SK-N-SH (cell line): Measurements from ENCODE around the gene GNB5. TPM values are rescaled to one million over a fixed set of nuclear protein-coding genes. Genes with fewer than 3 reads are reported as not detected.

Experiments used
- CTCF ChIA-PET: fragments of 300-600, 350-600 bp; formaldehyde crosslinking; extraction: SDS; loops from one replicate; lab custom pipeline; 2021; lab: Yijun Ruan, JAX
- POLR2A ChIA-PET: fragments of 350-600 bp; sonication (Branson Sonifier 250); formaldehyde crosslinking; extraction: SDS; loops from one replicate; lab custom pipeline; 2020; ENCODE audit warnings: antibody characterized with exemption, inconsistent platforms; lab: Yijun Ruan, JAX
- DNase-seq: peaks from one replicate; pipeline ENCODE4 v3.0.0; 2012
- H2AFZ ChIP-seq: fragments of 200-600 bp; sonication (generic); 2 replicates; pipeline ENCODE4 v1.8.1; 2016; ENCODE audit warnings: antibody characterized with exemption, mild to moderate bottlenecking, low read depth
- H3F3A ChIP-seq: fragments of 200-600 bp; sonication (generic); replicated peaks from 2 replicates; pipeline ENCODE3; 2016; ENCODE audit warnings: antibody characterized with exemption, mild to moderate bottlenecking; ENCODE audit not compliant: insufficient read depth
- H3K27ac ChIP-seq, 2 experiments: fragments of 200-500 bp in 1 of 2; fragments of 200-600 bp in 1 of 2; sonication (Bioruptor generic) in 1 of 2; sonication (generic), shearing (Covaris generic) in 1 of 2; 2 replicates each; pipeline versions ENCODE4 v1.5.1 to v1.6.1; 2014 to 2016; ENCODE audit warnings: low read depth in 2 of 2, inconsistent platforms in 1 of 2, low read length in 1 of 2, mild to moderate bottlenecking in 1 of 2, mixed read lengths in 1 of 2
- H3K27me3 ChIP-seq: fragments of 200-600 bp; sonication (generic), shearing (Covaris generic); 2 replicates; pipeline ENCODE4 v1.6.1; 2016; ENCODE audit warnings: mixed run types; ENCODE audit not compliant: insufficient read depth
- H3K36me3 ChIP-seq, 2 experiments: fragments of 200-500 bp in 1 of 2; fragments of 200-600 bp in 1 of 2; sonication (Bioruptor generic) in 1 of 2; sonication (generic) in 1 of 2; replicated peaks in 1 of 2; 2 replicates each; pipeline versions ENCODE3 to v1.5.1; 2014 to 2016; ENCODE audit warnings: low read length in 1 of 2, mild to moderate bottlenecking in 1 of 2; ENCODE audit not compliant: insufficient read depth in 2 of 2, control insufficient read depth in 1 of 2
- H3K4me1 ChIP-seq, 2 experiments: fragments of 200-500 bp in 1 of 2; fragments of 200-600 bp in 1 of 2; sonication (Bioruptor generic) in 1 of 2; sonication (generic), shearing (Covaris generic) in 1 of 2; 2 replicates each; pipeline versions ENCODE4 v1.5.1 to v1.6.1; 2014 to 2016; ENCODE audit warnings: low read depth in 1 of 2, low read length in 1 of 2, mixed run types in 1 of 2; ENCODE audit not compliant: insufficient read depth in 2 of 2, control insufficient read depth in 1 of 2
- H3K4me2 ChIP-seq: fragments of 200-600 bp; sonication (generic), shearing (Covaris generic); 2 replicates; pipeline ENCODE4 v1.6.1; 2017; ENCODE audit warnings: mixed run types
- H3K4me3 ChIP-seq, 2 experiments: fragments of 200-500 bp in 1 of 2; fragments of 200-600 bp in 1 of 2; sonication (Bioruptor generic) in 1 of 2; sonication (generic), shearing (Covaris generic) in 1 of 2; 2 replicates each; pipeline versions ENCODE4 v1.5.1 to v1.8.1; 2014 to 2016; ENCODE audit warnings: low read depth in 2 of 2, inconsistent platforms in 1 of 2, low read length in 1 of 2, mild to moderate bottlenecking in 1 of 2, mixed read lengths in 1 of 2, moderate library complexity in 1 of 2
- H3K79me2 ChIP-seq: fragments of 200-600 bp; sonication (generic); 2 replicates; pipeline ENCODE4 v1.8.1; 2017; ENCODE audit warnings: mild to moderate bottlenecking; ENCODE audit not compliant: insufficient read depth
- H3K9ac ChIP-seq: fragments of 200-600 bp; sonication (generic); 2 replicates; pipeline ENCODE4 v1.6.1; 2017; ENCODE audit warnings: mixed run types
- H3K9me2 ChIP-seq: fragments of 200-600 bp; sonication (generic); 2 replicates; pipeline ENCODE4 v1.6.1; 2017; ENCODE audit warnings: mixed run types
- H3K9me3 ChIP-seq: fragments of 200-600 bp; sonication (generic); 2 replicates; pipeline ENCODE4 v1.6.1; 2017; ENCODE audit warnings: mixed run types, mild to moderate bottlenecking, moderate library complexity
- H4K20me1 ChIP-seq: fragments of 200-600 bp; sonication (generic); 2 replicates; pipeline ENCODE4 v1.6.1; 2017; ENCODE audit warnings: mild to moderate bottlenecking, mixed run types; ENCODE audit not compliant: insufficient read depth
- CTCF ChIP-seq: fragments of 200-600 bp; sonication (generic); IDR thresholded peaks from 2 replicates; pipeline ENCODE4 v1.6.1; 2017; ENCODE audit warnings: antibody characterized with exemption, mild to moderate bottlenecking, moderate library complexity
- FOXM1 ChIP-seq: IDR thresholded peaks from 2 replicates; pipeline ENCODE4 v1.4.0; 2012; ENCODE audit warnings: low read depth, mild to moderate bottlenecking
- JUND ChIP-seq: IDR thresholded peaks from 2 replicates; pipeline ENCODE4 v1.4.0; 2012
- MAX ChIP-seq: IDR thresholded peaks from 2 replicates; pipeline ENCODE4 v1.4.0; 2012; ENCODE audit warnings: low read depth
- MEF2A ChIP-seq: IDR thresholded peaks from 2 replicates; pipeline ENCODE4 v1.4.0; 2012; ENCODE audit warnings: low read depth, borderline replicate concordance
- MXI1 ChIP-seq: IDR thresholded peaks from 2 replicates; pipeline ENCODE4 v1.6.1; 2012; ENCODE audit warnings: mild to moderate bottlenecking, low read depth, low read length, improper control_type of control experiment
- NFIC ChIP-seq: IDR thresholded peaks from 2 replicates; pipeline ENCODE4 v1.4.0; 2012; ENCODE audit warnings: borderline replicate concordance
- PBX3 ChIP-seq: IDR thresholded peaks from 2 replicates; pipeline ENCODE4; 2012
- RAD21 ChIP-seq: IDR thresholded peaks from 2 replicates; pipeline ENCODE4 v1.6.1; 2012; ENCODE audit warnings: mild to moderate bottlenecking, low read length
- REST ChIP-seq: IDR thresholded peaks from 2 replicates; pipeline ENCODE4 v1.6.1; 2012; ENCODE audit warnings: mild to moderate bottlenecking, low read depth, low read length, moderate library complexity
- RFX5 ChIP-seq: IDR thresholded peaks from 2 replicates; pipeline ENCODE4 v1.6.1; 2012; ENCODE audit warnings: mild to moderate bottlenecking, improper control_type of control experiment, low read length
- TEAD4 ChIP-seq: IDR thresholded peaks from 2 replicates; pipeline ENCODE4 v1.4.0; 2012; ENCODE audit warnings: mild to moderate bottlenecking, borderline replicate concordance; ENCODE audit not compliant: insufficient read depth
- USF1 ChIP-seq: IDR thresholded peaks from 2 replicates; pipeline ENCODE4 v1.4.0; 2012; ENCODE audit warnings: low read depth, borderline replicate concordance
- YY1 ChIP-seq: IDR thresholded peaks from 2 replicates; pipeline ENCODE4 v1.4.0; 2012; ENCODE audit warnings: low read depth, mild to moderate bottlenecking
- ZBTB33 ChIP-seq: IDR thresholded peaks from 2 replicates; pipeline ENCODE4 v1.4.0; 2012; ENCODE audit warnings: low read depth, borderline replicate concordance
- WGBS: methylation state at CpG from one replicate; pipeline ENCODE4 v1.1.6; 2017; ENCODE audit warnings: low lambda C conversion rate; 5-methylcytosine and 5-hydroxymethylcytosine counted together
- polyA plus RNA-seq, 3 experiments: library from polyadenylated mRNA; depleted of rRNA; stranded (reverse); fragments of >200 nt; gene quantifications; 2 replicates each; pipeline ENCODE4 v1.2.3, GENCODE V29; 2012

GNB5 gene
- polyA plus RNA-seq, 1 of the 3 experiments (the other 2 are of a cell fraction) = 73.7 TPM

- Histone ChIP-seq H3K79me2 (no peaks in the 10 kb centered on the region), H2AFZ (no peak overlapping the region), H3K4me3 (no peak overlapping the region), H3K9me3 (peaks cover 21% of the 10 kb centered on the region; the same call in 1 of the 2 replicates), H4K20me1 (no peaks in the 10 kb centered on the region), H3K27ac (no peak overlapping the region), H3K4me1 (no peaks in the 10 kb centered on the region; a peak in 2 of 4 replicates), H3K9ac (no peak overlapping the region), H3F3A (peaks cover 9% of the 10 kb centered on the region), H3K27me3 (no peaks in the 10 kb centered on the region), H3K36me3 (no peaks in the 10 kb centered on the region), H3K9me2 (no peaks in the 10 kb centered on the region), H3K4me2 (no peak overlapping the region)
- no peak for DNase-seq
- TF ChIP-seq PBX3 (peak; percentile 32; the same call in 1 of the 2 replicates), USF1 (no peak), NFIC (peak; percentile 55)
- ChIA-PET CTCF (no interaction called here), POLR2A (no interaction called here)
These were observed 105.9 kb downstream of the GNB5 start for GRCh38 chr15:52085299-52085698.

- CTCF ChIA-PET = interaction anchor here (1.1 to 1.8 kb wide), 4 partner anchors 9 to 30 kb away, joined by 3 to 7 read pairs (median 4); partner anchors contain the start of gene BCL2L10
- WGBS = 76% methylated on average over 4 of the region's 4 CpGs
- TF ChIP-seq NFIC = no peak
- no peak for TF ChIP-seq TEAD4
- no peak for TF ChIP-seq FOXM1
- no peak for TF ChIP-seq MXI1
- TF ChIP-seq REST = no peak
- no peak for TF ChIP-seq RFX5
- no peak for TF ChIP-seq ZBTB33
- no peak for TF ChIP-seq MEF2A
- no peak for TF ChIP-seq RAD21
- TF ChIP-seq CTCF = no peak
- no peak for TF ChIP-seq MAX
- TF ChIP-seq YY1 = no peak
- no peak for TF ChIP-seq USF1
- TF ChIP-seq JUND = no peak
These were observed 107.6 kb downstream of the GNB5 start for GRCh38 chr15:52083603-52084002.

More at GRCh38 chr15:52083603-52084002, 107.6 kb downstream of the GNB5 start:
- no peak overlapping the region for H3K27ac ChIP-seq
- no peak overlapping the region for H3K4me3 ChIP-seq
- POLR2A ChIA-PET = interaction anchor here (0.6 to 0.7 kb wide), 2 partner anchors 64 to 113 kb away, joined by 3 read pairs; partner anchors contain the start of gene LEO1
- H3K36me3 ChIP-seq = no peaks in the 10 kb centered on the region
- no peak overlapping the region for H3K9ac ChIP-seq
- no peak overlapping the region for H3K4me2 ChIP-seq
- no peaks in the 10 kb centered on the region for H3K79me2 ChIP-seq
- H4K20me1 ChIP-seq = no peaks in the 10 kb centered on the region
- no peak for DNase-seq
- no peaks in the 10 kb centered on the region for H3K27me3 ChIP-seq
- no peaks in the 10 kb centered on the region for H3K9me2 ChIP-seq
- no peaks in the 10 kb centered on the region; a peak in 2 of 4 replicates for H3K4me1 ChIP-seq
- 0 out of 2 replicates have a peak, but pooled peaks cover 15% of the 10 kb centered on the region for H3K9me3 ChIP-seq
- H2AFZ ChIP-seq = no peak overlapping the region
- H3F3A ChIP-seq = peaks cover 4% of the 10 kb centered on the region
